Chondrocyte (in vitro differentiated cells): ENCODE data around the gene ZNF618. TPM values are rescaled to one million over a fixed set of nuclear protein-coding genes. Genes with fewer than 3 reads are reported as not detected.

Source experiments
- DNase-seq: peaks from one replicate; pipeline ENCODE4 v3.0.0; 2021; ENCODE audit warnings: mixed read lengths, low spot score
- H3K27ac Mint-ChIP-seq: one replicate; pipeline ENCODE4 v1.8.0; 2021; ENCODE audit warnings: mild to moderate bottlenecking, moderate library complexity, mixed read lengths; ENCODE audit not compliant: unreplicated experiment
- H3K27me3 Mint-ChIP-seq: 2 replicates; pipeline ENCODE4 v1.8.0; 2021; ENCODE audit warnings: low read depth, mixed read lengths
- H3K36me3 Mint-ChIP-seq: 2 replicates; pipeline ENCODE4 v1.8.0; 2021; ENCODE audit warnings: low read depth, mixed read lengths
- H3K4me1 Mint-ChIP-seq: 2 replicates; pipeline ENCODE4 v1.8.0; 2021; ENCODE audit warnings: low read depth, mild to moderate bottlenecking, mixed read lengths
- H3K4me3 Mint-ChIP-seq: one replicate; pipeline ENCODE4 v1.8.0; 2021; ENCODE audit warnings: mild to moderate bottlenecking, moderate library complexity, mixed read lengths; ENCODE audit not compliant: unreplicated experiment
- H3K9me3 Mint-ChIP-seq: 2 replicates; pipeline ENCODE4 v1.8.0; 2021; ENCODE audit warnings: low read depth, mixed read lengths
- CTCF ChIP-seq: fragments of 200-600 bp; sonication (generic); IDR thresholded peaks from 2 replicates; pipeline ENCODE4 v1.5.0; 2021; ENCODE audit warnings: antibody characterized with exemption, mild to moderate bottlenecking, moderate library complexity
- total RNA-seq: library from RNA; stranded (reverse); gene quantifications from 3 replicates; pipeline ENCODE4 v1.2.1, GENCODE V29; 2021

Gene ZNF618
- total RNA-seq, 1 donor from 2014 or later = 25.5 TPM

GRCh38 chr9:113907282-113907681, 31.2 kb downstream of the ZNF618 start:
- Mint-ChIP-seq H3K9me3 (peaks cover 14% of the 10 kb centered on the region), H3K36me3 (peaks cover 7% of the 10 kb centered on the region), H3K4me3 (no peak overlapping the region), H3K4me1 (peaks cover 21% of the 10 kb centered on the region), H3K27ac (no peak overlapping the region), H3K27me3 (no peaks in the 10 kb centered on the region)
- TF ChIP-seq CTCF = no peak
- DNase-seq = no peak

GRCh38 chr9:113909421-113909820, 33.3 kb downstream of the ZNF618 start:
- Mint-ChIP-seq H3K36me3 (no peaks in the 10 kb centered on the region), H3K9me3 (no peaks in the 10 kb centered on the region), H3K4me1 (peaks cover 32% of the 10 kb centered on the region), H3K27ac (no peak overlapping the region), H3K4me3 (no peak overlapping the region), H3K27me3 (no peaks in the 10 kb centered on the region)
- TF ChIP-seq CTCF = no peak
- no peak for DNase-seq

- no peaks in the 10 kb centered on the region for H3K36me3 Mint-ChIP-seq
- H3K27me3 Mint-ChIP-seq = no peaks in the 10 kb centered on the region
- TF ChIP-seq CTCF = no peak
- H3K27ac Mint-ChIP-seq = no peak overlapping the region
- no peaks in the 10 kb centered on the region for H3K9me3 Mint-ChIP-seq
- DNase-seq = no peak
- peaks cover 32% of the 10 kb centered on the region for H3K4me1 Mint-ChIP-seq
- H3K4me3 Mint-ChIP-seq = no peak overlapping the region
These were observed 34.0 kb downstream of the ZNF618 start for GRCh38 chr9:113910036-113910639.

- Mint-ChIP-seq H3K4me3 (no peak overlapping the region), H3K27me3 (no peaks in the 10 kb centered on the region), H3K4me1 (peaks cover 21% of the 10 kb centered on the region), H3K27ac (no peak overlapping the region), H3K36me3 (peaks cover 2% of the 10 kb centered on the region), H3K9me3 (no peaks in the 10 kb centered on the region)
- no peak for TF ChIP-seq CTCF
- no peak for DNase-seq
These were observed 35.9 kb downstream of the ZNF618 start for GRCh38 chr9:113911850-113912557.

GRCh38 chr9:113912816-113913215, 36.7 kb downstream of the ZNF618 start:
- H3K4me1 Mint-ChIP-seq = peaks cover 18% of the 10 kb centered on the region
- H3K36me3 Mint-ChIP-seq = peaks cover 2% of the 10 kb centered on the region
- H3K27ac Mint-ChIP-seq = no peak overlapping the region
- no peaks in the 10 kb centered on the region for H3K9me3 Mint-ChIP-seq
- no peak overlapping the region for H3K4me3 Mint-ChIP-seq
- no peak for DNase-seq
- H3K27me3 Mint-ChIP-seq = no peaks in the 10 kb centered on the region
- TF ChIP-seq CTCF = no peak
